A549 (cell line): ENCODE data around the gene HFM1.

Experiments used
- EP300 ChIP-seq, 2 experiments: fragments of >200 bp; sonication (Bioruptor Twin); formaldehyde crosslinking; IDR thresholded peaks; 2 replicates in 1 of 2; 3 replicates in 1 of 2; pipeline ENCODE4 v1.6.1; 2016 to 2017
- HDAC2 ChIP-seq: fragments of 200-600 bp; sonication (generic); IDR thresholded peaks from 2 replicates; pipeline ENCODE4 v1.6.1; 2016
- KDM5A ChIP-seq: fragments of 200-600 bp; sonication (generic); IDR thresholded peaks from 2 replicates; pipeline ENCODE4 v1.6.1; 2016; ENCODE audit warnings: antibody characterized with exemption, mild to moderate bottlenecking
- MAZ ChIP-seq: fragments of 150-350 bp; IDR thresholded peaks from 2 replicates; pipeline ENCODE4 v1.6.1; 2014; ENCODE audit warnings: antibody characterized with exemption, low read depth, low read length, borderline replicate concordance
- NR3C1 ChIP-seq: fragments of >200 bp; sonication (Bioruptor Twin); formaldehyde crosslinking; IDR thresholded peaks from 3 replicates; pipeline ENCODE4 v1.6.1; 2017
- PHF8 ChIP-seq: fragments of 200-600 bp; sonication (generic); IDR thresholded peaks from 2 replicates; pipeline ENCODE4 v1.6.1; 2016; ENCODE audit warnings: low read depth, mild to moderate bottlenecking, antibody characterized with exemption, moderate library complexity, borderline replicate concordance
- POLR2A ChIP-seq: IDR thresholded peaks from 2 replicates; pipeline ENCODE4 v1.6.1; 2012; ENCODE audit warnings: mild to moderate bottlenecking, low read length
- POLR2AphosphoS2 ChIP-seq: conservative IDR thresholded peaks from 2 replicates; pipeline ENCODE4 v1.6.1; 2012; ENCODE audit warnings: low read length, improper control_type of control experiment, inconsistent platforms
- RNF2 ChIP-seq: fragments of 200-600 bp; sonication (generic); IDR thresholded peaks from 2 replicates; pipeline ENCODE4 v1.6.1; 2016; ENCODE audit warnings: low read depth, mild to moderate bottlenecking, antibody characterized with exemption, moderate library complexity, borderline replicate concordance
- TF ChIP-seq, protein P1 (sequence below): fragments of >200 bp; sonication (Bioruptor Twin); formaldehyde crosslinking; IDR thresholded peaks from 3 replicates; pipeline ENCODE4 v1.5.1; 2016
- TF ChIP-seq, protein P2 (sequence below): fragments of 450-650 bp; IDR thresholded peaks from 2 replicates; pipeline ENCODE4 v1.6.1; 2014; ENCODE audit warnings: antibody characterized with exemption

DNA sequence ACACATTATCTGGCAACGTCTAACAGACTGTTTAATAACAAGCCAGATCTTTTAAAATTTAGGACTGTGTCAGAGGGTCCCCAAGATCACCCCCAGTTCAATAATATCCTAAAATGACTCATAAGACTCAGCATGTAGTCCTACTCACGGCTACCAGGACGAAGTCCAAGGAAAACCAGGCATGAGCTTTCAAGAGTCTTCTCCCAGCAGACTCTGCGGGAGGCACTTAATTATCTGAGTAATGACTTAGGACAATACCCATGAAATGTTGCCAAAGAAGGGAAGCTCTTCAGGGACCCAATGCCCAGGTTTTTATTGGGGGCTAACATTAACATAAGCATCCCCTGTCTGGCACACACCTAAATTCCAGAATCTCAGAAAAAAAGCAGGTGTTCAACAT is 7.0 kb downstream of the HFM1 start:
- no peak for TF ChIP-seq MAZ
- TF ChIP-seq EP300 (IDR thresholded peaks at IDR 0.05) = no peak
- TF ChIP-seq PHF8 = no peak
- TF ChIP-seq, protein P1, sequence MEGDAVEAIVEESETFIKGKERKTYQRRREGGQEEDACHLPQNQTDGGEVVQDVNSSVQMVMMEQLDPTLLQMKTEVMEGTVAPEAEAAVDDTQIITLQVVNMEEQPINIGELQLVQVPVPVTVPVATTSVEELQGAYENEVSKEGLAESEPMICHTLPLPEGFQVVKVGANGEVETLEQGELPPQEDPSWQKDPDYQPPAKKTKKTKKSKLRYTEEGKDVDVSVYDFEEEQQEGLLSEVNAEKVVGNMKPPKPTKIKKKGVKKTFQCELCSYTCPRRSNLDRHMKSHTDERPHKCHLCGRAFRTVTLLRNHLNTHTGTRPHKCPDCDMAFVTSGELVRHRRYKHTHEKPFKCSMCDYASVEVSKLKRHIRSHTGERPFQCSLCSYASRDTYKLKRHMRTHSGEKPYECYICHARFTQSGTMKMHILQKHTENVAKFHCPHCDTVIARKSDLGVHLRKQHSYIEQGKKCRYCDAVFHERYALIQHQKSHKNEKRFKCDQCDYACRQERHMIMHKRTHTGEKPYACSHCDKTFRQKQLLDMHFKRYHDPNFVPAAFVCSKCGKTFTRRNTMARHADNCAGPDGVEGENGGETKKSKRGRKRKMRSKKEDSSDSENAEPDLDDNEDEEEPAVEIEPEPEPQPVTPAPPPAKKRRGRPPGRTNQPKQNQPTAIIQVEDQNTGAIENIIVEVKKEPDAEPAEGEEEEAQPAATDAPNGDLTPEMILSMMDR = no peak
- no peak for TF ChIP-seq RNF2
- TF ChIP-seq POLR2A = no peak
- TF ChIP-seq, protein P2, sequence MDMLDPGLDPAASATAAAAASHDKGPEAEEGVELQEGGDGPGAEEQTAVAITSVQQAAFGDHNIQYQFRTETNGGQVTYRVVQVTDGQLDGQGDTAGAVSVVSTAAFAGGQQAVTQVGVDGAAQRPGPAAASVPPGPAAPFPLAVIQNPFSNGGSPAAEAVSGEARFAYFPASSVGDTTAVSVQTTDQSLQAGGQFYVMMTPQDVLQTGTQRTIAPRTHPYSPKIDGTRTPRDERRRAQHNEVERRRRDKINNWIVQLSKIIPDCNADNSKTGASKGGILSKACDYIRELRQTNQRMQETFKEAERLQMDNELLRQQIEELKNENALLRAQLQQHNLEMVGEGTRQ = no peak
- TF ChIP-seq NR3C1 = no peak
- no peak for TF ChIP-seq HDAC2
- no peak for TF ChIP-seq POLR2AphosphoS2
- TF ChIP-seq KDM5A = no peak
